Stimulated activated CD4-positive, alpha-beta T cell treated with anti-CD3 and anti-CD28 coated beads, Interleukin-15, amount 100 ng/mL, for 24 hours (primary cell): ENCODE results near the gene GLRB.
"Not testable (repeated sequence)": the region's sequence is repeated elsewhere in the genome, so short reads cannot be mapped to it uniquely, and the experiment has no call there.

Experiments
- DNase-seq: peaks from one replicate; pipeline ENCODE4 v3.0.0-alpha.2; 2020

Gene GLRB

GRCh38 chr4:157141976-157142375 is 66.0 kb downstream of the GLRB start:
- DNase-seq, result no peak

DNA sequence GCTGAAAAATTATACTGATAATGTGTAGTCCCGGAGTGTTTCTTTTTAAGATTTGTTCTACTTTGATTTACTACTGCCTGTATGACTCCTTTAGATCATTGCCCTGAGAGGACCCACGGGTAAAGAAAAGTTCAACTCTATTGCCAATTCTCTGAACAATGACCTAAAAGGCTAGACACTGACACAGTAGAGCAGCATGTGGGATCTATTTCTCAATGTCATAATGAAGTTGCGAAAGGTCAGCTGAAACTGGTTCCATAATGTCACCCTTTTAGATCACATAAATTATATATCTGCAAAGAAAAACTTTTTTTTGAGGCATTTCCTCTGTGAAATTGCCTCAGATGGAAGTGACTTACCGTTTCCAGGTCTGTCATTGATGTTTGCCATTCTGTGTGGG is 67.4 kb downstream of the GLRB start:
- no peak for DNase-seq

DNA sequence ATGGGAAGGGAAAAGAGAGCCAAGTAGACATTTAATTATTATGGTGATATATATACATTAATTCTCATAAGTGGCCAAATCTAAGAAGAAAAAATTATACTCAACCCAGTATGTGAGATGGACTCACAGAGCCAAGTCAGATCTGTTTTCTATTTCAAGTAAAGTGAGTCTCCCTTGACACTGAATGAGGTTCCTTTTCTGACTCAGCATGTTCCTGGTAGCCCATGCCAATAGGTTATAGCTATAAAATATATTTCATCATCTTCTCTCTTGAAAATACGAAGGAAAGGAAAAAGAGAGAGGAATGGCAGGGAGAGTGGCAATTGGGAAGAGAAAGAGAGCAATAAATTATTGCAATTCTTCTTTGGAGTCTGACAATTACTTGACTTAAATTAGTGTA is 75.8 kb downstream of the GLRB start:
- no peak for DNase-seq

- no peak for DNase-seq
Observed at GRCh38 chr4:157165935-157166610, 90.1 kb downstream of the GLRB start.

GRCh38 chr4:157170321-157170720 is 94.4 kb downstream of the GLRB start:
- no peak for DNase-seq

GRCh38 chr4:157172011-157172410 is 96.1 kb downstream of the GLRB start:
- DNase-seq, result no peak

DNA sequence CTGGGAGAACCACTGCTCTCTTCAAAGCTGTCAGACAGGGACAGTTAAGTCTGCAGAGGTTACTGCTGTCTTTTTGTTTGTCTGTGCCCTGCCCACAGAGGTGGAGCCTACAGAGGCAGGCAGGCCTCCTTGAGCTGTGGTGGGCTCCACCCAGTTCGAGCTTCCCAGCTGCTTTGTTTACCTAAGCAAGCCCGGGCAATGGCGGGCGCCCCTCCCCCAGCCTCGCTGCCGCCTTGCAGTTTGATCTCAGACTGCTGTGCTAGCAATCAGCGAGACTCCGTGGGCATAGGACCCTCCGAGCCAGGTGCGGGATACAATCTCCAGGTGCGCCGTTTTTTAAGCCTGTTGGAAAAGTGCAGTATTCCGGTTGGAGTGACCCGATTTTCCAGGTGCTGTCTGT is 104.3 kb downstream of the GLRB start:
- not testable (repeated sequence) for DNase-seq

- no peak for DNase-seq
Observed at GRCh38 chr4:157184300-157184699, 108.3 kb downstream of the GLRB start.

- DNase-seq, result no peak
Observed at GRCh38 chr4:157185363-157185762, 109.4 kb downstream of the GLRB start.

DNA sequence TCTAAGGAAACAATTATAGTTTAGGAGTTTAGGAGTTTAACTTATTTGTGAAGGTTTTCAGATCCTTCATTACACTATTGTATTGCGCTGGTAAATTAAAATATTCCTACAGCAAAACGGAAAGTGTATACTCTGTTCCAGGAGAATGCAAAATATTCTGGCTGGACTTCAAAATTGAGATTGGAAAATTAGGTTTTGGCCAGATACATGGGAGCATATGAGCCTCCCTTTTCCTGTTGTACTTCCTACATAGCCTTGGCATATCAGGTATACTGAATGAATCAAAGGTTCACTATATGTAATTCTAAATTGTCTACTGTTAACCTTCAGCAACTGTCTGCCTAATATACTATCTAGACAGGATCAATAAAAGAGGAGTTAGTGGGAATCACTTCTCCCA is 119.4 kb downstream of the GLRB start:
- no peak for DNase-seq

DNA sequence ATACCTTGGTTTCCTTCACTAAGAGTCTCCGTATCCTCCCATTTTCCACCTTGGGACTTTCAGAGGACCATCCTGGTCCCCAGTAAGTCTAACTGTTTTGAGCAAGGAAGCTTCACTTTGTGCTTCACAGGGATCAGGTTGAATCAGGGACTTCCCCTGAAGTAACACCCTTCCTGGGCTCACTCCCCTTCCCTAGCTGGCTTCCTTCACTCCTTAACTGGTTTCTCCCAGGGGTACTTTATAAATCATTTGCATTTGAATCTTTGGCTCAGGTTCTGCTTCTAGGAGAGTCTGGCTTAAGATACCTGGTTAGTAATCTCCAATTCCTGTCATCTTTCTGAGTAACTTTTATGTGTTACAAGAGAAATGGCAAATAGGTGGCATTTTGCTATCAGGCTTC is 120.1 kb downstream of the GLRB start:
- no peak for DNase-seq

GRCh38 chr4:157204634-157205244 is 128.8 kb downstream of the GLRB start:
- DNase-seq, result peak; percentile 36

DNA sequence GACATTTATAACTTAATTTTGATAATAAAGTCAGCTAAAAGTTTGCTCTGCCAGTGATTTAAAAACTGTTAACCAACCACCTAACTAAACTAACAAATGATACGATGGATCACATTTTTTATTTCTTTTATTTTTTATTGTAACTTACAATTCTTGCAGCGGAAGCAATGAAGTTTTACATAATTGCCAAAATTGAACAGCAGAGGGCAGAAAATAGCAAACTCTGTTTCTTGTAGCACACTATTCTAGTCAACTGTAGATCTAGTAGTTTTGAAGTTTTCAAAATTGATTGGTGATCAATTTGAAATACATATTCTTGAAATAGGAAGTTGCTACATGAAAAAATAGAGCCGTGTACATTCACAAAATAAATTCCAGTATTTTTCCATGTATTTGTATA is 141.8 kb downstream of the GLRB start:
- no peak for DNase-seq

GRCh38 chr4:157219711-157220370 is 143.9 kb downstream of the GLRB start:
- no peak for DNase-seq

DNA sequence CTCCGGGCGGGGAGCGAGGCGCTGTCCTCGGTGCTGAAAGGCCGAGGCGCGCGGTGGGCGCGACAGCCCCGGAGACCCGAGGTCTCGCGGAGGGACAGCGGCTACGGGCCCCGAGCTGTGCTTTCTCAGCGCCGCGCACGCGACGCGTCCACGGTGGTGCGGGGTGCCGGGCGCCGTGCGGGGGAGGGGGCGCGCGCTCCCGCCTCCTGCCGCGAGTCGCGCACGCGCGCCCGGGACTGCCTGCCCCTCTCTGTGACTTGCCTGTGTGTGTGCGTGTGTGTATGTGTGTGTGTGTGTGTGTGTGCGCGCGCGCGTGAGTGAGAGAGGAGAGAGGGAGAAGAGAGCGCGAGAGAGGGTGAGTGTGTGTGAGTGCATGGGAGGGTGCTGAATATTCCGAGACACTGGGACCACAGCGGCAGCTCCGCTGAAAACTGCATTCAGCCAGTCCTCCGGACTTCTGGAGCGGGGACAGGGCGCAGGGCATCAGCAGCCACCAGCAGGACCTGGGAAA is 144.5 kb downstream of the GLRB start, which contains the start of gene GRIA2:
Gene GRIA2, plus strand, starts transcription at position 358 of the 511 bp plus-strand sequence. CDS start 315 bp downstream, outside the sequence.
- DNase-seq, result peak; percentile 23

GRCh38 chr4:157221426-157221894 is 145.5 kb downstream of the GLRB start:
- DNase-seq, result no peak
